ENCODE data around the gene EFCAB6. TPM values are rescaled to one million over a fixed set of nuclear protein-coding genes. Genes with fewer than 3 reads are reported as not detected.
A peak's percentile ranks its signal among the peaks of the same experiment; 100 is the strongest.

The EFCAB6 gene
- total and polyA plus RNA-seq, 10 of the 15 experiments (the other 5 are each of a cell fraction or from before 2014, with no cell fraction given): 0.05 to 0.42 (median 0.19) TPM

- TF ChIP-seq BCL3 (IDR thresholded peaks at IDR 0.05; ENCODE audit: borderline replicate concordance, insufficient read depth, low read depth, low read length, poor library complexity, severe bottlenecking) (peak; percentile 47), CEBPB (IDR thresholded peaks at IDR 0.05; ENCODE audit: borderline replicate concordance in 1 of 2, low read depth in 2 of 2, low read length in 2 of 2) (0 out of 4 replicates have a peak, but pooled peaks of 1 of the 2 experiments have one; percentile 27), RAD51 (IDR thresholded peaks at IDR 0.05) (no peak), PML (IDR thresholded peaks at IDR 0.05; ENCODE audit: low read length) (0 out of 2 replicates have a peak, but pooled peaks have one; percentile 73), MEF2A (IDR thresholded peaks at IDR 0.05; ENCODE audit: insufficient read depth, low read depth, low read length) (peak; percentile 88), CHD2 (IDR thresholded peaks at IDR 0.05; ENCODE audit: borderline replicate concordance, low read depth, low read length) (no peak), POU2F2 (IDR thresholded peaks at IDR 0.05; ENCODE audit: borderline replicate concordance, low read depth, low read length) (peak; percentile 60; the same call in 1 of the 3 replicates), IRF4 (IDR thresholded peaks at IDR 0.05; ENCODE audit: low read depth, low read length) (peak; percentile 87), EED (IDR thresholded peaks at IDR 0.05; ENCODE audit: low read depth) (peak; percentile 85), FOXM1 (IDR thresholded peaks at IDR 0.05; ENCODE audit: low read depth, low read length) (peak; percentile 87), SMAD5 (IDR thresholded peaks at IDR 0.05; ENCODE audit: low read depth) (no peak), IKZF2 (IDR thresholded peaks at IDR 0.05) (peak in 1 of 2 experiments; percentile 49; a peak in 2 of 4 replicates), MYB (IDR thresholded peaks at IDR 0.05; ENCODE audit: borderline replicate concordance, low read depth, low read length) (no peak), ZNF24 (IDR thresholded peaks at IDR 0.05) (no peak), MTA3 (IDR thresholded peaks at IDR 0.05; ENCODE audit: borderline replicate concordance, low read length) (peak; percentile 64; the same call in 1 of the 2 replicates), GABPA (IDR thresholded peaks at IDR 0.05; ENCODE audit: low read depth) (peak; percentile 49; the same call in 1 of the 2 replicates)
- TF ChIP-seq, protein P1, sequence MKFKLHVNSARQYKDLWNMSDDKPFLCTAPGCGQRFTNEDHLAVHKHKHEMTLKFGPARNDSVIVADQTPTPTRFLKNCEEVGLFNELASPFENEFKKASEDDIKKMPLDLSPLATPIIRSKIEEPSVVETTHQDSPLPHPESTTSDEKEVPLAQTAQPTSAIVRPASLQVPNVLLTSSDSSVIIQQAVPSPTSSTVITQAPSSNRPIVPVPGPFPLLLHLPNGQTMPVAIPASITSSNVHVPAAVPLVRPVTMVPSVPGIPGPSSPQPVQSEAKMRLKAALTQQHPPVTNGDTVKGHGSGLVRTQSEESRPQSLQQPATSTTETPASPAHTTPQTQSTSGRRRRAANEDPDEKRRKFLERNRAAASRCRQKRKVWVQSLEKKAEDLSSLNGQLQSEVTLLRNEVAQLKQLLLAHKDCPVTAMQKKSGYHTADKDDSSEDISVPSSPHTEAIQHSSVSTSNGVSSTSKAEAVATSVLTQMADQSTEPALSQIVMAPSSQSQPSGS (IDR thresholded peaks at IDR 0.05; ENCODE audit: low read length): peak; percentile 83
- TF ChIP-seq, protein P2, sequence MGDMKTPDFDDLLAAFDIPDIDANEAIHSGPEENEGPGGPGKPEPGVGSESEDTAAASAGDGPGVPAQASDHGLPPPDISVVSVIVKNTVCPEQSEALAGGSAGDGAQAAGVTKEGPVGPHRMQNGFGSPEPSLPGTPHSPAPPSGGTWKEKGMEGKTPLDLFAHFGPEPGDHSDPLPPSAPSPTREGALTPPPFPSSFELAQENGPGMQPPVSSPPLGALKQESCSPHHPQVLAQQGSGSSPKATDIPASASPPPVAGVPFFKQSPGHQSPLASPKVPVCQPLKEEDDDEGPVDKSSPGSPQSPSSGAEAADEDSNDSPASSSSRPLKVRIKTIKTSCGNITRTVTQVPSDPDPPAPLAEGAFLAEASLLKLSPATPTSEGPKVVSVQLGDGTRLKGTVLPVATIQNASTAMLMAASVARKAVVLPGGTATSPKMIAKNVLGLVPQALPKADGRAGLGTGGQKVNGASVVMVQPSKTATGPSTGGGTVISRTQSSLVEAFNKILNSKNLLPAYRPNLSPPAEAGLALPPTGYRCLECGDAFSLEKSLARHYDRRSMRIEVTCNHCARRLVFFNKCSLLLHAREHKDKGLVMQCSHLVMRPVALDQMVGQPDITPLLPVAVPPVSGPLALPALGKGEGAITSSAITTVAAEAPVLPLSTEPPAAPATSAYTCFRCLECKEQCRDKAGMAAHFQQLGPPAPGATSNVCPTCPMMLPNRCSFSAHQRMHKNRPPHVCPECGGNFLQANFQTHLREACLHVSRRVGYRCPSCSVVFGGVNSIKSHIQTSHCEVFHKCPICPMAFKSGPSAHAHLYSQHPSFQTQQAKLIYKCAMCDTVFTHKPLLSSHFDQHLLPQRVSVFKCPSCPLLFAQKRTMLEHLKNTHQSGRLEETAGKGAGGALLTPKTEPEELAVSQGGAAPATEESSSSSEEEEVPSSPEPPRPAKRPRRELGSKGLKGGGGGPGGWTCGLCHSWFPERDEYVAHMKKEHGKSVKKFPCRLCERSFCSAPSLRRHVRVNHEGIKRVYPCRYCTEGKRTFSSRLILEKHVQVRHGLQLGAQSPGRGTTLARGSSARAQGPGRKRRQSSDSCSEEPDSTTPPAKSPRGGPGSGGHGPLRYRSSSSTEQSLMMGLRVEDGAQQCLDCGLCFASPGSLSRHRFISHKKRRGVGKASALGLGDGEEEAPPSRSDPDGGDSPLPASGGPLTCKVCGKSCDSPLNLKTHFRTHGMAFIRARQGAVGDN (IDR thresholded peaks at IDR 0.05): no peak
- TF ChIP-seq, protein P3, sequence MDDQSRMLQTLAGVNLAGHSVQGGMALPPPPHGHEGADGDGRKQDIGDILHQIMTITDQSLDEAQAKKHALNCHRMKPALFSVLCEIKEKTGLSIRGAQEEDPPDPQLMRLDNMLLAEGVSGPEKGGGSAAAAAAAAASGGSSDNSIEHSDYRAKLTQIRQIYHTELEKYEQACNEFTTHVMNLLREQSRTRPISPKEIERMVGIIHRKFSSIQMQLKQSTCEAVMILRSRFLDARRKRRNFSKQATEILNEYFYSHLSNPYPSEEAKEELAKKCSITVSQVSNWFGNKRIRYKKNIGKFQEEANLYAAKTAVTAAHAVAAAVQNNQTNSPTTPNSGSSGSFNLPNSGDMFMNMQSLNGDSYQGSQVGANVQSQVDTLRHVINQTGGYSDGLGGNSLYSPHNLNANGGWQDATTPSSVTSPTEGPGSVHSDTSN (IDR thresholded peaks at IDR 0.05; ENCODE audit: insufficient replicate concordance, low read depth, low read length): no peak
- TF ChIP-seq, protein P4, sequence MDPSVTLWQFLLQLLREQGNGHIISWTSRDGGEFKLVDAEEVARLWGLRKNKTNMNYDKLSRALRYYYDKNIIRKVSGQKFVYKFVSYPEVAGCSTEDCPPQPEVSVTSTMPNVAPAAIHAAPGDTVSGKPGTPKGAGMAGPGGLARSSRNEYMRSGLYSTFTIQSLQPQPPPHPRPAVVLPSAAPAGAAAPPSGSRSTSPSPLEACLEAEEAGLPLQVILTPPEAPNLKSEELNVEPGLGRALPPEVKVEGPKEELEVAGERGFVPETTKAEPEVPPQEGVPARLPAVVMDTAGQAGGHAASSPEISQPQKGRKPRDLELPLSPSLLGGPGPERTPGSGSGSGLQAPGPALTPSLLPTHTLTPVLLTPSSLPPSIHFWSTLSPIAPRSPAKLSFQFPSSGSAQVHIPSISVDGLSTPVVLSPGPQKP (IDR thresholded peaks at IDR 0.05; ENCODE audit: low read depth, low read length): no peak
Observed at GRCh38 chr22:43520632-43521039, 291.5 kb downstream of the EFCAB6 start (continued).

Measured in GM12878 (cell line).